Dendritic cell treated with granulocyte-macrophage colony-stimulating factor and Interleukin-4, amounts not matched to agents 40 ng/mL and 50 ng/mL, for 4 days (primary cell): ENCODE results near the gene PTBP3.

ENCODE experiments used
- H3K27ac Mint-ChIP-seq: one replicate; pipeline ENCODE4 v1.8.0; 2022; ENCODE audit warnings: mild to moderate bottlenecking, mixed read lengths
- H3K27me3 Mint-ChIP-seq: one replicate; pipeline ENCODE4 v1.8.0; 2022; ENCODE audit warnings: mild to moderate bottlenecking, mixed read lengths
- H3K36me3 Mint-ChIP-seq: one replicate; pipeline ENCODE4 v1.8.0; 2022; ENCODE audit warnings: low read depth, mixed read lengths
- H3K4me1 Mint-ChIP-seq: one replicate; pipeline ENCODE4 v1.8.0; 2022; ENCODE audit warnings: low read depth, mixed read lengths
- H3K4me3 Mint-ChIP-seq: one replicate; pipeline ENCODE4 v1.8.0; 2022; ENCODE audit warnings: mild to moderate bottlenecking, moderate library complexity, mixed read lengths
- H3K9me3 Mint-ChIP-seq: one replicate; pipeline ENCODE4 v1.8.0; 2022; ENCODE audit warnings: mixed read lengths
- intact Hi-C: fragments of 100-400 bp; cut with micrococcal nuclease; formaldehyde crosslinking; loops from one replicate; pipeline ENCODE4 v1.15.0; 2022

The PTBP3 gene

GRCh38 chr9:112325127-112325526 lies 8.3 kb downstream of the PTBP3 start:
- no peaks in the 10 kb centered on the region for H3K9me3 Mint-ChIP-seq
- no peaks in the 10 kb centered on the region for H3K27me3 Mint-ChIP-seq
- H3K4me3 Mint-ChIP-seq, result no peak overlapping the region
- H3K27ac Mint-ChIP-seq, result peak overlapping the region; percentile 22
- intact Hi-C loops, result no loop called here
- H3K36me3 Mint-ChIP-seq, result peaks cover 27% of the 10 kb centered on the region
- peaks cover 61% of the 10 kb centered on the region for H3K4me1 Mint-ChIP-seq

GRCh38 chr9:112323378-112323854 lies 10.0 kb downstream of the PTBP3 start:
- H3K4me3 Mint-ChIP-seq, result no peak overlapping the region
- peaks cover 53% of the 10 kb centered on the region for H3K4me1 Mint-ChIP-seq
- peaks cover 28% of the 10 kb centered on the region for H3K36me3 Mint-ChIP-seq
- no peak overlapping the region for H3K27ac Mint-ChIP-seq
- no peaks in the 10 kb centered on the region for H3K9me3 Mint-ChIP-seq
- no peaks in the 10 kb centered on the region for H3K27me3 Mint-ChIP-seq
- intact Hi-C loops, result no loop called here

GRCh38 chr9:112322701-112323377 lies 10.6 kb downstream of the PTBP3 start:
- intact Hi-C loops, result no loop called here
- Mint-ChIP-seq H3K4me3 (no peak overlapping the region), H3K27ac (no peak overlapping the region), H3K9me3 (no peaks in the 10 kb centered on the region), H3K27me3 (no peaks in the 10 kb centered on the region), H3K36me3 (peaks cover 27% of the 10 kb centered on the region), H3K4me1 (peaks cover 55% of the 10 kb centered on the region)

- Mint-ChIP-seq H3K27me3 (no peaks in the 10 kb centered on the region), H3K27ac (peak overlapping the region; percentile 58), H3K9me3 (no peaks in the 10 kb centered on the region), H3K36me3 (peaks cover 19% of the 10 kb centered on the region), H3K4me1 (peaks cover 57% of the 10 kb centered on the region), H3K4me3 (no peak overlapping the region)
- intact Hi-C loops, result no loop called here
These were observed 17.0 kb downstream of the PTBP3 start for GRCh38 chr9:112316258-112316943.

- intact Hi-C loops, result no loop called here
- H3K27me3 Mint-ChIP-seq, result no peaks in the 10 kb centered on the region
- no peak overlapping the region for H3K4me3 Mint-ChIP-seq
- peaks cover 24% of the 10 kb centered on the region for H3K36me3 Mint-ChIP-seq
- no peaks in the 10 kb centered on the region for H3K9me3 Mint-ChIP-seq
- no peak overlapping the region for H3K27ac Mint-ChIP-seq
- peaks cover 58% of the 10 kb centered on the region for H3K4me1 Mint-ChIP-seq
These were observed 17.8 kb downstream of the PTBP3 start for GRCh38 chr9:112315331-112316257.

GRCh38 chr9:112312139-112312538 lies 21.3 kb downstream of the PTBP3 start:
- Mint-ChIP-seq H3K27ac (no peak overlapping the region), H3K4me1 (peaks cover 46% of the 10 kb centered on the region), H3K27me3 (no peaks in the 10 kb centered on the region), H3K9me3 (no peaks in the 10 kb centered on the region), H3K36me3 (peaks cover 23% of the 10 kb centered on the region), H3K4me3 (no peak overlapping the region)
- intact Hi-C loops, result no loop called here

- intact Hi-C loops, result no loop called here
- Mint-ChIP-seq H3K27ac (no peak overlapping the region), H3K4me3 (no peak overlapping the region), H3K4me1 (peaks cover 40% of the 10 kb centered on the region), H3K36me3 (peaks cover 19% of the 10 kb centered on the region), H3K9me3 (no peaks in the 10 kb centered on the region), H3K27me3 (no peaks in the 10 kb centered on the region)
These were observed 21.9 kb downstream of the PTBP3 start for GRCh38 chr9:112311497-112311896.

GRCh38 chr9:112310826-112311225 lies 22.6 kb downstream of the PTBP3 start:
- Mint-ChIP-seq H3K4me3 (no peak overlapping the region), H3K9me3 (no peaks in the 10 kb centered on the region), H3K27ac (no peak overlapping the region), H3K27me3 (no peaks in the 10 kb centered on the region), H3K36me3 (peaks cover 19% of the 10 kb centered on the region), H3K4me1 (peaks cover 33% of the 10 kb centered on the region)
- intact Hi-C loops, result no loop called here

- Mint-ChIP-seq H3K36me3 (peaks cover 19% of the 10 kb centered on the region), H3K9me3 (no peaks in the 10 kb centered on the region), H3K27me3 (no peaks in the 10 kb centered on the region), H3K4me3 (no peak overlapping the region), H3K4me1 (peaks cover 28% of the 10 kb centered on the region), H3K27ac (no peak overlapping the region)
- intact Hi-C loops, result no loop called here
These were observed 24.8 kb downstream of the PTBP3 start for GRCh38 chr9:112308588-112308987.

- Mint-ChIP-seq H3K27ac (no peak overlapping the region), H3K27me3 (no peaks in the 10 kb centered on the region), H3K9me3 (no peaks in the 10 kb centered on the region), H3K4me1 (peaks cover 52% of the 10 kb centered on the region), H3K36me3 (peaks cover 18% of the 10 kb centered on the region), H3K4me3 (no peak overlapping the region)
- intact Hi-C loops, result loop anchor here (5.0 kb wide), 1 partner anchor 34 kb away; no protein-coding TSS in a partner anchor
These were observed 32.0 kb downstream of the PTBP3 start for GRCh38 chr9:112301420-112301819.

GRCh38 chr9:112299514-112299913 lies 33.9 kb downstream of the PTBP3 start:
- H3K4me1 Mint-ChIP-seq, result peaks cover 47% of the 10 kb centered on the region
- no peak overlapping the region for H3K4me3 Mint-ChIP-seq
- H3K27me3 Mint-ChIP-seq, result no peaks in the 10 kb centered on the region
- peaks cover 35% of the 10 kb centered on the region for H3K36me3 Mint-ChIP-seq
- H3K9me3 Mint-ChIP-seq, result no peaks in the 10 kb centered on the region
- H3K27ac Mint-ChIP-seq, result no peak overlapping the region
- intact Hi-C loops, result no loop called here

GRCh38 chr9:112296929-112297328 lies 36.5 kb downstream of the PTBP3 start:
- H3K4me3 Mint-ChIP-seq, result no peak overlapping the region
- intact Hi-C loops, result no loop called here
- no peak overlapping the region for H3K27ac Mint-ChIP-seq
- H3K27me3 Mint-ChIP-seq, result no peaks in the 10 kb centered on the region
- H3K9me3 Mint-ChIP-seq, result peaks cover 2% of the 10 kb centered on the region
- peaks cover 48% of the 10 kb centered on the region for H3K4me1 Mint-ChIP-seq
- H3K36me3 Mint-ChIP-seq, result peaks cover 57% of the 10 kb centered on the region

GRCh38 chr9:112295174-112295573 lies 38.2 kb downstream of the PTBP3 start:
- no peaks in the 10 kb centered on the region for H3K27me3 Mint-ChIP-seq
- H3K36me3 Mint-ChIP-seq, result peaks cover 67% of the 10 kb centered on the region
- H3K27ac Mint-ChIP-seq, result no peak overlapping the region
- H3K4me1 Mint-ChIP-seq, result peaks cover 38% of the 10 kb centered on the region
- H3K4me3 Mint-ChIP-seq, result no peak overlapping the region
- H3K9me3 Mint-ChIP-seq, result peaks cover 9% of the 10 kb centered on the region
- intact Hi-C loops, result no loop called here

GRCh38 chr9:112288029-112288428 lies 45.4 kb downstream of the PTBP3 start:
- Mint-ChIP-seq H3K36me3 (peaks cover 87% of the 10 kb centered on the region), H3K4me3 (no peak overlapping the region), H3K27me3 (no peaks in the 10 kb centered on the region), H3K9me3 (peaks cover 58% of the 10 kb centered on the region), H3K27ac (no peak overlapping the region), H3K4me1 (peaks cover 40% of the 10 kb centered on the region)
- intact Hi-C loops, result no loop called here
